ENCODE data around the gene UBE2D2.

UBE2D2 gene

DNA sequence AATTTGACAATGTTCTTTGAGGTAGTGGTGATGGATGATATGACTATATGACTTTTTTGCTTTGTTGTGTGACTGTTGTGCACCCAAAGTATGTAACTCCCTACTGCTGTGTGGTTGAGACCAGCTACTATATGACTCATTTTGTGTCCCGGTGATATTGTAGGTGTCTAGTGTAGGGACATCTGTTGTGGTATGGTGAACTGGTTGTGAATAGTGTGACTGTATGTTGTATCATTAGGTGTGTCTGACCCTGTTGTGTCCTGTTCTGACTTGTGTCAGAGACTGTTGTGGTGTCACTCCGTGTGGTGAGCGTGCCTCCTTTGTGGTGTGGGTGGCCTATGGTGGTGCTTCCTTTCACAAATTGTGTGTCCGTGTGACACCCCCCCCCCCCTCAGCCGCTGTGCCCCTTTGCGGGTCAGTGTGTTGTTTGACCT is 75.9 kb downstream of the UBE2D2 start:
- no peak for DNase-seq

- peak in 1 of 4 experiments; percentile 32 for DNase-seq
Measured at GRCh38 chr5:139637438-139638089, 76.4 kb downstream of the UBE2D2 start.

DNA sequence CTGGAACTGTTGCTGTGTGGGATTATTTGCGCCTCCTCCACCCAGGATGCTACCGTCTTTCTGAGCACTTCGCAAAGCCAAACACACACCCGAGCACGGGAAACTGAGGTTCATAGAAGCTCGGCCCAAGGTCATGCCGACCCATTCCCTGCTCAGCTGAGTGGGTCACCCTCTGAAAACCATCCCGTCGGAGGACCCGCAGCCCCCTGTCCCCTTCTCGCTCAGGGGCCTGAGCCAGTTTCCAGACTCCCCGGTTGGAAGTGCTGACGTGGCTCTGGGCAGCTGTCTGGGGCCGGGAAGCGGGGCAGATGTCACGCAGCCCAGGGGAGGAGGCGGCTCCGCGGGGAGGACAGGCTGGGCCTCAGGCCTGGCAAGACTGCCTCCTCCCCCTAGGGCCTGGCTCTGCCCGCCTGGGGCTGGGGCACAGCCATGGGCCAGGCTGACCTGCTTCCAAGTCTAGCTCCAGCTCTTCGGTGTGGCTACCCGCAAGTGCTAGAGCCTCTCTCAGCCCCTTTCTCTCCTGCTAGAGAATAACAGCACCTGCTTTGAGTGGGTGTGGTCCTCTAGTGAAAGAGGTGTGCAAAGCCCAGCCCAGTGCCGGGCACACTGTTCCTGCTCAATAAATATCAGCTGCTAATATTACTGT is 77.1 kb downstream of the UBE2D2 start:
- no peak for DNase-seq

- no peak for DNase-seq
Measured at GRCh38 chr5:139638736-139639618, 77.8 kb downstream of the UBE2D2 start.

GRCh38 chr5:139639619-139640380 is 78.7 kb downstream of the UBE2D2 start:
- DNase-seq, result no peak

GRCh38 chr5:139640421-139641115 is 79.4 kb downstream of the UBE2D2 start:
- no peak for DNase-seq

DNA sequence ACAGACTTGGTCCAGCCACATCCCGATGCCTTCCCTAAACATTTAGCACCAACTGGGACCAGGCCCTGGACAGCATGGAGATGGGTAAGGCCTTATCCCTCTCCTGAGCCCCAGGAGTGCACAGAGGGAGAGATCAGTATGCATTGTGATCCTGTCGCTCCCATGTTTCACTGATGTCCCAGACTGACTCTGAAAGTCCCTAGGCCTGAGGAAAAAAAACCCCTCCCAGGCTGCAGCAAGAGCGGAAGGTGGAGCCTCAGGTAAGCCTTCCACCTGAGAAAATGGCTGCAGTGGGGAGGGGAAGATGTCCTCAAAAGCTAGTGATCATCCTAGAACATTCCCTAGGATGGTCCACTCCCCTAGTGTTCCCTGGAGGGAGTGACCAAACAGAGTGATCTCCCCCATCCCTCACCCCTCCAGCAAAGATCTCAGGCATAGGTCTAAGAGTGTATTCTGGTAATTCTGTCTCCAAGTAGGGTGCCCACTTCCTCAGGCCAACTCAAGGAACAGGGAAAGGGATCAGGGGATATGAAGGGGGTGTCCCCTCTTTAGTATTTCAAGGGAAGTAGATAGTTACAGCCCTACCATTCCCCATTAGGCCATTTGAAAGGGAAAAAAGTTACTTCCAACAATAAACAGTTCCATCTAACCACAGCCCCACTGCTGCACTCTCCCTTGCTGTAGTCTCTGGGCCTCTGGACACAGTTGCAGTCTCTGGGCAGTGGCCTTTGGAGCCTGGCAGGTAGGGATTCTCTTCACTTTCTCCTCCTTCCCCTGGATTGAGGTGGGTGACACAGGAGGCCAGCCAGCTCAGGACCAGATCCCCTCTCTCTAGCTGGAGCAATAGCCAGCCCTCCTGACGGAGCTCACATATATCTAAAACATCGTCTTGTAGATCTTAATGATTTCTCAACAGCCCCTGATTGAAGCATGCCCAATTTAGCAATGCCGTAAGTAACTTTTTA is 80.3 kb downstream of the UBE2D2 start:
- no peak for DNase-seq

DNA sequence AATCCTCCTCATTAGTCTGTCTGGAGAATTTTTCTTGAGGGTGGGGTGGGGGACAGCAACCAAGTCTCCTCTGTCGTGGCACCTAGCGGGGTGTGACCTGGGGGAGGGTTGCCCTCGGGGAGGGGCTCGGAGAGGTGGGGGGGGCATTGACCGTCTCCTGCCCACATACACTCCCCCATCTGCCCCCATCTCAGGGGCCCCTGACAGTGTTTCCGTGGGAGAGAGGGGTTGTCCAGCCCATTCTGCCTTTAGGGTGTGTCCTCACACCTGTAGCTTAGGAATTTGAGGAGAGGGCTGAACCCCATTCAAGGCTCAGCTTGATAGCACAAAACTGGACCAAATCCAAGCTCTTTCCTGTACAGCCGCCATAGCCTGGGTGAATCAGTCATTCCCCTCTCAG is 81.1 kb downstream of the UBE2D2 start:
- DNase-seq, result no peak

DNA sequence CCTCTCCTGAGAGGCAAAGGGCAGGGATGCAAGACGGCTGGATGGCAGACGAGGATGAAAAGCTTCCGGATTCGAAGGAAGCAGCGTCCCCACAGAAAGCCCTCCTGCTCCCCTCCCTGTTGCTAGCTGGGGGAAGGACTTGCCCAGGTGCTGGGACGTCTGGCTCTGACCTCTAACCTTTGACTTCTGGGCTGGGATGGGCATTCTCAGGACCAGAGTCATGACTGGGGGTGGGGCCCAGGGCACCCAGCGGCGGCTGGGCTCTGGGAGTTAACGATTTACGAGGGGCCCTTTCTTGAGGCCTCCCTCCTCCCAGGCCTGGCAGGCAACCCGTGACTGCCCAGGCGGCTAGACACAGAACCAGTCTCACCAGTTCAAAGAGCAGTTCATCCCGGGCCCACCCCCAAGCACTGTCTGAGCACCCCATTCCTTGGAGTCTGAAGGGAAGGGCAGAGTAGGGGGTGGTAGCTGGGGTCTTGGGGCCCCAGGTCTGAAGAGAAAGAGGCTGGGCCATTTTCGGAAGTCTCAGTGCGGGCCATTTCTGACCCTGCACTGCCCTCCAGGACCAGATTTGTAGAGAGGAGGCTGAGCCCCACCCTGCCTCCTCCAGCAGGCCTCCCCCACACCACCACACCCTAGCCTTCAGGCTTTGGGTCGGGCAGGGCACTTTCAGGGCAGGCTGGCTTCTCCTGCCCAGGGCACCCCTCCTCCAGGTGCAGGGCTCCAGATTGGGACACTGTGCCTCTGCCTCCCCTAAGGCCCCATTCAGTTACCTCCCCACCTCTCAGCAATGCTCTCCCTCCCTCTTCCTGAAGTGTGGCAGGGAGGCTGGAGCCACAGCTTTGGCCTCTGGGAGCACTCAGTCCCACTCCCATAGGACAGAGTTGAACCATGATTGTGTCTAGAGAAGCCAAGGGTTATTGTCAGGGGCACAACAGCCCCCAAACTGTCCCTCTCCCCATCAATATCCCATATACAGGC is 82.0 kb downstream of the UBE2D2 start:
- DNase-seq, result no peak

GRCh38 chr5:139644001-139644456 is 82.9 kb downstream of the UBE2D2 start:
- no peak for DNase-seq

- DNase-seq, result no peak
Measured at GRCh38 chr5:139644646-139645429, 83.7 kb downstream of the UBE2D2 start.

GRCh38 chr5:139645430-139645871 is 84.3 kb downstream of the UBE2D2 start:
- DNase-seq, result no peak

- no peak for DNase-seq
Measured at GRCh38 chr5:139646111-139646510, 85.0 kb downstream of the UBE2D2 start.

GRCh38 chr5:139646912-139647505 is 85.9 kb downstream of the UBE2D2 start:
- no peak for DNase-seq

GRCh38 chr5:139647506-139648204 is 86.5 kb downstream of the UBE2D2 start:
- DNase-seq, result no peak

DNA sequence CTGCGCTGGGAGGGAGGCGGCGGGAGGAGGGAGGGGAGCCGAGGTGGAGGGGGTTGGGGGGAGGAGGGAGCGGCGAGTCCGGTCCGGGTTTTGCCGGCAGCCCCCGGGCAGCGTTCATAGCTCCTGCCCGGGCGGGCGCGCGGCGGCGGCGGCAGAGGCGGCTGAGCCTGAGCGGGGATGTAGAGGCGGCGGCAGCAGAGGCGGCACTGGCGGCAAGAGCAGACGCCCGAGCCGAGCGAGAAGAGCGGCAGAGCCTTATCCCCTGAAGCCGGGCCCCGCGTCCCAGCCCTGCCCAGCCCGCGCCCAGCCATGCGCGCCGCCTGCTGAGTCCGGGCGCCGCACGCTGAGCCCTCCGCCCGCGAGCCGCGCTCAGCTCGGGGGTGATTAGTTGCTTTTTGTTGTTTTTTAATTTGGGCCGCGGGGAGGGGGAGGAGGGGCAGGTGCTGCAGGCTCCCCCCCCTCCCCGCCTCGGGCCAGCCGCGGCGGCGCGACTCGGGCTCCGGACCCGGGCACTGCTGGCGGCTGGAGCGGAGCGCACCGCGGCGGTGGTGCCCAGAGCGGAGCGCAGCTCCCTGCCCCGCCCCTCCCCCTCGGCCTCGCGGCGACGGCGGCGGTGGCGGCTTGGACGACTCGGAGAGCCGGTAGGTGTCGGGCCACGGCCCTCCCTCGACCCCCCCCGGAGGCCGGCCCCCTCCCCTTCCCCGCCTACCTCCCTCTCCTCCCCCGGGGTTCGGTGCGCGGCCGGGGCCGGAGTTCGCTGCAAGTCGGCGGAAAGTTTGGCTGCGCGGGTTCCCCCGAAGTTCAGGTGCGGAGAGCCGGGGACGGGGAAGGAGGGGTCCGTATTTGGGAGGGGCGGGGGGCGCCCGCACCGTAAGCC is 87.3 kb downstream of the UBE2D2 start, which contains the start of gene CXXC5:
TSS of gene CXXC5 (plus strand) at position 145 of the 877 bp plus-strand sequence. CDS start 32,175 bp downstream, outside the sequence.
- peak in 1 of 4 experiments; percentile 21 for DNase-seq
